ENCODE results near the gene PRRT1. TPM values are rescaled to one million over a fixed set of nuclear protein-coding genes. Genes with fewer than 3 reads are reported as not detected.
A peak's percentile ranks its signal among the peaks of the same experiment; 100 is the strongest.

Gene PRRT1
- total RNA-seq, 1 experiment from 2014 or later: 12.6 TPM

GRCh38 chr6:32114796-32115195, 36.9 kb downstream of the PRRT1 start:
- peaks cover 21% of the 10 kb centered on the region; the same call in 1 of the 2 replicates for H3K4me1 ChIP-seq (replicated peaks; ENCODE audit: insufficient read depth)
- H3K36me3 ChIP-seq (ENCODE audit: low read depth): peaks cover 9% of the 10 kb centered on the region; the same call in 1 of the 2 replicates
- H3K27me3 ChIP-seq (ENCODE audit: insufficient read depth, low read depth): no peaks in the 10 kb centered on the region
- no peaks in the 10 kb centered on the region for H3K9me2 ChIP-seq (ENCODE audit: insufficient read depth)
- H3K27ac ChIP-seq: no peak overlapping the region
- peak; percentile 39 to 60 for DNase-seq
- H3K9me3 ChIP-seq (ENCODE audit: insufficient read depth, low read depth): no peaks in the 10 kb centered on the region
- H4K20me1 ChIP-seq (ENCODE audit: insufficient read depth): no peaks in the 10 kb centered on the region; the same call in 1 of the 2 replicates
- peaks cover 20% of the 10 kb centered on the region for H3F3A ChIP-seq (ENCODE audit: insufficient read depth, low read depth)
- no peak overlapping the region for H3K4me3 ChIP-seq
- H3K4me2 ChIP-seq: 0 out of 2 replicates have a peak overlapping the region, but pooled peaks have one; percentile 22
- CTCF ChIA-PET: interaction anchor here (1.0 kb wide), 1 partner anchor 35 kb away, joined by 3 read pairs; no protein-coding TSS in a partner anchor
- no peaks in the 10 kb centered on the region for H3K79me2 ChIP-seq (ENCODE audit: low read depth)
- TF ChIP-seq EZH2 (IDR thresholded peaks at IDR 0.05; ENCODE audit: low read depth): no peak
- no peak for TF ChIP-seq CTCF (conservative IDR thresholded peaks at IDR 0.05)
- intact Hi-C loops (cut with micrococcal nuclease; ENCODE audit: unreplicated experiment): loop anchor here (1.0 to 5.0 kb wide), 4 partner anchors 27 to 683 kb away; no protein-coding TSS in a partner anchor
- no TSS peak for BruUV-seq (replicated peaks)
- POLR2A ChIA-PET (ENCODE audit: unreplicated experiment): interaction anchor here (0.6 kb wide), 2 partner anchors 11 to 21 kb away, joined by 3 to 4 read pairs; no protein-coding TSS in a partner anchor
- no peak overlapping the region for H2AFZ ChIP-seq

GRCh38 chr6:32113386-32114352, 38.1 kb downstream of the PRRT1 start:
- no TSS peak for BruUV-seq (replicated peaks)

More at GRCh38 chr6:32113386-32114352, 38.1 kb downstream of the PRRT1 start:
- Histone ChIP-seq H3K9me2 (ENCODE audit: insufficient read depth) (no peaks in the 10 kb centered on the region), H3K36me3 (ENCODE audit: low read depth) (peaks cover 9% of the 10 kb centered on the region; the same call in 1 of the 2 replicates), H3K9me3 (ENCODE audit: insufficient read depth, low read depth) (no peaks in the 10 kb centered on the region), H3F3A (ENCODE audit: insufficient read depth, low read depth) (peaks cover 17% of the 10 kb centered on the region), H3K4me1 (replicated peaks; ENCODE audit: insufficient read depth) (peaks cover 21% of the 10 kb centered on the region; the same call in 1 of the 2 replicates), H3K79me2 (ENCODE audit: low read depth) (no peaks in the 10 kb centered on the region), H3K27ac (no peak overlapping the region), H3K4me3 (no peak overlapping the region), H3K4me2 (no peak overlapping the region), H3K27me3 (ENCODE audit: insufficient read depth, low read depth) (no peaks in the 10 kb centered on the region), H2AFZ (no peak overlapping the region), H4K20me1 (ENCODE audit: insufficient read depth) (no peaks in the 10 kb centered on the region; the same call in 1 of the 2 replicates)
- TF ChIP-seq EZH2 (IDR thresholded peaks at IDR 0.05; ENCODE audit: low read depth) (no peak), CTCF (conservative IDR thresholded peaks at IDR 0.05) (peak; percentile 45; the same call in 1 of the 2 replicates)
- ChIA-PET CTCF (interaction anchor here (1.0 kb wide), 1 partner anchor 33 kb away, joined by 3 read pairs; no protein-coding TSS in a partner anchor), POLR2A (ENCODE audit: unreplicated experiment) (interaction anchor here (0.5 to 0.8 kb wide), 7 partner anchors 23 to 1714 kb away, joined by 3 to 4 read pairs (median 4); no protein-coding TSS in a partner anchor)
- DNase-seq: peak; percentile 64 to 85
- intact Hi-C loops (cut with micrococcal nuclease; ENCODE audit: unreplicated experiment): loop anchor here (1.0 to 2.0 kb wide), 2 partner anchors 26 to 67 kb away; no protein-coding TSS in a partner anchor

Data from PC-9 (cell line).